Fibroblast of the conjunctiva (primary cell): ENCODE results near the gene LMAN2L.

Experiments
- DNase-seq: peaks from one replicate; pipeline ENCODE4 v3.0.0-alpha.2; 2010; ENCODE audit warnings: low read depth

The LMAN2L gene

GRCh38 chr2:96760036-96760985, 20.4 kb upstream of the LMAN2L start, which contains the start of gene CNNM4:
CNNM4 (plus strand) TSS chr2:96760902; CDS start chr2:96761000, 98 bp downstream.
- peak; percentile 83 for DNase-seq

- DNase-seq, result no peak
Observed at GRCh38 chr2:96759548-96759947, 19.7 kb upstream of the LMAN2L start.

GRCh38 chr2:96758987-96759386, 19.1 kb upstream of the LMAN2L start:
- no peak for DNase-seq

GRCh38 chr2:96757477-96757860, 17.6 kb upstream of the LMAN2L start:
- no peak for DNase-seq

- no peak for DNase-seq
Observed at GRCh38 chr2:96756788-96757476, 17.1 kb upstream of the LMAN2L start.

GRCh38 chr2:96754317-96754716, 14.5 kb upstream of the LMAN2L start:
- no peak for DNase-seq

- DNase-seq, result no peak
Observed at GRCh38 chr2:96753661-96754282, 13.9 kb upstream of the LMAN2L start.

- no peak for DNase-seq
Observed at GRCh38 chr2:96751800-96752199, 11.9 kb upstream of the LMAN2L start.

GRCh38 chr2:96747061-96747617, 7.3 kb upstream of the LMAN2L start:
- DNase-seq, result no peak

GRCh38 chr2:96739076-96739632, 710 bp downstream of the LMAN2L start:
- DNase-seq, result no peak

- DNase-seq, result no peak
Observed at GRCh38 chr2:96737831-96738230, 2.0 kb downstream of the LMAN2L start.

- no peak for DNase-seq
Observed at GRCh38 chr2:96737251-96737650, 2.6 kb downstream of the LMAN2L start.

GRCh38 chr2:96734880-96735583, 4.8 kb downstream of the LMAN2L start:
- peak; percentile 33 for DNase-seq

GRCh38 chr2:96733931-96734330, 5.9 kb downstream of the LMAN2L start:
- DNase-seq, result no peak

GRCh38 chr2:96730212-96730611, 9.7 kb downstream of the LMAN2L start:
- no peak for DNase-seq

GRCh38 chr2:96729748-96730147, 10.1 kb downstream of the LMAN2L start:
- DNase-seq, result no peak

GRCh38 chr2:96727431-96727830, 12.4 kb downstream of the LMAN2L start:
- DNase-seq, result no peak

GRCh38 chr2:96726131-96726530, 13.7 kb downstream of the LMAN2L start:
- DNase-seq, result no peak

- DNase-seq, result no peak
Observed at GRCh38 chr2:96716388-96716787, 23.5 kb downstream of the LMAN2L start.

GRCh38 chr2:96715658-96716057, 24.2 kb downstream of the LMAN2L start:
- DNase-seq, result no peak

- DNase-seq, result no peak
Observed at GRCh38 chr2:96710985-96711384, 28.9 kb downstream of the LMAN2L start.
